HL-60 (cell line): ENCODE measurements around the gene NT5DC3.

Experiments used
- DNase-seq, 2 experiments: peaks; one replicate each; pipeline ENCODE4 v3.0.0-alpha.2; 2010 to 2020; ENCODE audit warnings: low read depth in 1 of 2, low spot score in 1 of 2
- H3K27ac ChIP-seq: fragments of 250-450 bp; sonication (Bioruptor Pico); replicated peaks from 2 replicates; pipeline ENCODE4 v1.5.1; 2020; ENCODE audit warnings: mild to moderate bottlenecking, moderate library complexity
- H3K27me3 ChIP-seq: fragments of 250-450 bp; sonication (Bioruptor Pico); 2 replicates; pipeline ENCODE4 v1.5.1; 2021; ENCODE audit warnings: mild to moderate bottlenecking, moderate library complexity; ENCODE audit not compliant: insufficient read depth, poor library complexity, severe bottlenecking
- H3K4me3 ChIP-seq: replicated peaks from 2 replicates; pipeline ENCODE4 v1.5.1; 2011; ENCODE audit warnings: mild to moderate bottlenecking, control low read depth, low read length; ENCODE audit not compliant: insufficient read depth
- GABPA ChIP-seq: IDR thresholded peaks from 2 replicates; pipeline ENCODE4 v1.6.1; 2012; ENCODE audit warnings: low read depth
- POLR2AphosphoS5 ChIP-seq: IDR thresholded peaks from 2 replicates; pipeline ENCODE4 v1.6.1; 2012; ENCODE audit warnings: low read depth
- SPI1 ChIP-seq: IDR thresholded peaks from 2 replicates; pipeline ENCODE4 v1.6.1; 2012; ENCODE audit warnings: low read depth, mild to moderate bottlenecking, borderline replicate concordance
- TF ChIP-seq, protein P1 (sequence below): IDR thresholded peaks from 2 replicates; pipeline ENCODE4 v1.6.1; 2012; ENCODE audit warnings: low read depth; ENCODE audit not compliant: insufficient replicate concordance
- TF ChIP-seq, protein P2 (sequence below): IDR thresholded peaks from one replicate; pipeline ENCODE4 v1.5.1; 2011; ENCODE audit warnings: low read length, control low read depth, inconsistent platforms; ENCODE audit not compliant: insufficient read depth

Gene NT5DC3

DNA sequence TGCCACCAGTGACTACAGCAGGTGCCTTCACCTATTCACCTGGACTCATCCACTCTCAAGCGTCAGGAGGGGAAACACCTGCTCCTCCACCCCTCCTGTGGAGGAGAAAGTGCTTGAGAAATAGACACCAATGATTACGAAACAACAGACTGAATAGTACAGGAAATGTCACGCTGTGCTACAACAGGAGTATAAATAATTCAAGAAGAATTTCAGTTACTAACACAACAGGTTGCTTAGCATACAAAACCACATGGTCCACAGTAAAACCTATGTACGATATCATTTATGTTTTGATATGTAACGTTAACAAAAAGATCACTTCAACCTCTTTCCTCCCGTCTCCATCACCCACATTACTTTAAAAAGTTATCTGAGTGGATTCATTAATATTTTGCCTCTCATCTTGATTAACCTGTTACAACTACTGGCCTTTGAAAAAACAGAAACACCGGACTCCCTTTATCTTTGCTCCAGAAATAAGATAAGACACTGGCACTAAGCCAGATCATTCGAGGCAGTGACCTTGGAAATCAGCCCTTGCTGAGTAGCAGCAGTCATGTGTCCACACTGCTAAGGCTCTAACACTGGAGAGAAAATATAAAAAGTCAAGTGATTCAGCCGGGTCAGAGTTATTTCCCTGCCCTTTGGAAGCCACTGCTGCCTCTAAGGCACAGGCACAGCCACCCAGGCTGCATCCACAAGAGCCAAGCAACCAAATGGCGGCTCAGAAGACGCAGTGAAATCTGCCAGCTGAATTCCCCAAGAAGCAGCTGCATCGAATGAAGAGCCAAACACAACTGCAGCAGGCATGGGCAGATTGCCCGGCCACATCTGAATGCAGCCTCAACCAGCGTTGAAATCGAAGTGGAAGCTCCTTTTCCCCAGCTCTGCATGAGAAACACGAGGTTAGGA is 40.9 kb downstream of the NT5DC3 start:
- no peaks in the 10 kb centered on the region for H3K27me3 ChIP-seq
- H3K4me3 ChIP-seq = no peak overlapping the region
- H3K27ac ChIP-seq = peak overlapping the region; percentile 85
- TF ChIP-seq GABPA = no peak
- no peak for TF ChIP-seq SPI1
- TF ChIP-seq POLR2AphosphoS5 = peak; percentile 76
- TF ChIP-seq, protein P1, sequence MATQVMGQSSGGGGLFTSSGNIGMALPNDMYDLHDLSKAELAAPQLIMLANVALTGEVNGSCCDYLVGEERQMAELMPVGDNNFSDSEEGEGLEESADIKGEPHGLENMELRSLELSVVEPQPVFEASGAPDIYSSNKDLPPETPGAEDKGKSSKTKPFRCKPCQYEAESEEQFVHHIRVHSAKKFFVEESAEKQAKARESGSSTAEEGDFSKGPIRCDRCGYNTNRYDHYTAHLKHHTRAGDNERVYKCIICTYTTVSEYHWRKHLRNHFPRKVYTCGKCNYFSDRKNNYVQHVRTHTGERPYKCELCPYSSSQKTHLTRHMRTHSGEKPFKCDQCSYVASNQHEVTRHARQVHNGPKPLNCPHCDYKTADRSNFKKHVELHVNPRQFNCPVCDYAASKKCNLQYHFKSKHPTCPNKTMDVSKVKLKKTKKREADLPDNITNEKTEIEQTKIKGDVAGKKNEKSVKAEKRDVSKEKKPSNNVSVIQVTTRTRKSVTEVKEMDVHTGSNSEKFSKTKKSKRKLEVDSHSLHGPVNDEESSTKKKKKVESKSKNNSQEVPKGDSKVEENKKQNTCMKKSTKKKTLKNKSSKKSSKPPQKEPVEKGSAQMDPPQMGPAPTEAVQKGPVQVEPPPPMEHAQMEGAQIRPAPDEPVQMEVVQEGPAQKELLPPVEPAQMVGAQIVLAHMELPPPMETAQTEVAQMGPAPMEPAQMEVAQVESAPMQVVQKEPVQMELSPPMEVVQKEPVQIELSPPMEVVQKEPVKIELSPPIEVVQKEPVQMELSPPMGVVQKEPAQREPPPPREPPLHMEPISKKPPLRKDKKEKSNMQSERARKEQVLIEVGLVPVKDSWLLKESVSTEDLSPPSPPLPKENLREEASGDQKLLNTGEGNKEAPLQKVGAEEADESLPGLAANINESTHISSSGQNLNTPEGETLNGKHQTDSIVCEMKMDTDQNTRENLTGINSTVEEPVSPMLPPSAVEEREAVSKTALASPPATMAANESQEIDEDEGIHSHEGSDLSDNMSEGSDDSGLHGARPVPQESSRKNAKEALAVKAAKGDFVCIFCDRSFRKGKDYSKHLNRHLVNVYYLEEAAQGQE = peak; percentile 3
- TF ChIP-seq, protein P2, sequence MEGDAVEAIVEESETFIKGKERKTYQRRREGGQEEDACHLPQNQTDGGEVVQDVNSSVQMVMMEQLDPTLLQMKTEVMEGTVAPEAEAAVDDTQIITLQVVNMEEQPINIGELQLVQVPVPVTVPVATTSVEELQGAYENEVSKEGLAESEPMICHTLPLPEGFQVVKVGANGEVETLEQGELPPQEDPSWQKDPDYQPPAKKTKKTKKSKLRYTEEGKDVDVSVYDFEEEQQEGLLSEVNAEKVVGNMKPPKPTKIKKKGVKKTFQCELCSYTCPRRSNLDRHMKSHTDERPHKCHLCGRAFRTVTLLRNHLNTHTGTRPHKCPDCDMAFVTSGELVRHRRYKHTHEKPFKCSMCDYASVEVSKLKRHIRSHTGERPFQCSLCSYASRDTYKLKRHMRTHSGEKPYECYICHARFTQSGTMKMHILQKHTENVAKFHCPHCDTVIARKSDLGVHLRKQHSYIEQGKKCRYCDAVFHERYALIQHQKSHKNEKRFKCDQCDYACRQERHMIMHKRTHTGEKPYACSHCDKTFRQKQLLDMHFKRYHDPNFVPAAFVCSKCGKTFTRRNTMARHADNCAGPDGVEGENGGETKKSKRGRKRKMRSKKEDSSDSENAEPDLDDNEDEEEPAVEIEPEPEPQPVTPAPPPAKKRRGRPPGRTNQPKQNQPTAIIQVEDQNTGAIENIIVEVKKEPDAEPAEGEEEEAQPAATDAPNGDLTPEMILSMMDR = no peak
- peak; percentile 63 to 68 for DNase-seq

DNA sequence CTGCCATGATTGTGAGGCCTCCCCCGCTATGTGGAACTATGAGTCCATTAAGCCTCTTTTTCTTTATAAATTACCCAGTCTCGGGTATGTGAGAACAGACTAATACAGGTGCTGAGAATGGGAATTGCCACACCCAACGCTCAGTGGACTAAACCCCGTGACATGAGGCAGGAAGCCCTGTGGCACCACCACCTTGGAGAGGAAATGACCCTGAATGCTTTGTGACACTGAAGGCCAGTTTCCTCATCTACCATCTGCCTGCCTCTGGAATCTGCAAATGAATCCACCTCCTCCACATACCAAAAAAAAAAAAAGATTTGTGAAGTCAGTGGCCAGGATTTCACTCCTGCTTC is 41.6 kb downstream of the NT5DC3 start:
- peak; percentile 77 to 89 for DNase-seq
- no peak overlapping the region for H3K4me3 ChIP-seq
- no peaks in the 10 kb centered on the region for H3K27me3 ChIP-seq
- H3K27ac ChIP-seq = peak overlapping the region; percentile 85
- TF ChIP-seq SPI1 = peak; percentile 59; the same call in 1 of the 2 replicates
- TF ChIP-seq POLR2AphosphoS5 = no peak; the same call in 1 of the 2 replicates
- TF ChIP-seq, protein P2 = no peak
- no peak; the same call in 1 of the 2 replicates for TF ChIP-seq GABPA
- TF ChIP-seq, protein P1 = peak; percentile 9

DNA sequence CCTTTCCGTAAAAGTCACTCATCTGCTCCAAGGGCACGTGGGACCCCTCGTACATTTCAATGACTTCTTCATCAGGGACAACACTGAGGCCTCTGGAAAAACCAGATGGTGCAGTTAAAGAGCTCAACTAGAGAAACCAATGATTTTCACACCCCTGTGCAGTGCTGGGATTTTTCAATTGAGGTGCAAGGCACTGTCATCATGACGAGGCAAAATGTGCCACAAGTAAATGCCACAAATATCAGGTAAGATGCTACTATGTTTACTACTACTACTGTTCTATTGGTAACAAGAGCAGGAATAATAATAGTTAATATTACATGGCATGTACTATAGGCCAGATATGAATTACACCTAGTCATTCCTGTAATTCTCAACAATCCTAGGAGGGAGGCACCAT is 42.4 kb downstream of the NT5DC3 start:
- no peak for DNase-seq
- no peak for TF ChIP-seq SPI1
- no peak for TF ChIP-seq GABPA
- no peak for TF ChIP-seq POLR2AphosphoS5
- TF ChIP-seq, protein P1 = no peak
- TF ChIP-seq, protein P2 = no peak
- Histone ChIP-seq H3K27me3 (no peaks in the 10 kb centered on the region), H3K27ac (peak overlapping the region; percentile 85), H3K4me3 (no peak overlapping the region)
